Stimulated activated naive CD8-positive, alpha-beta T cell treated with anti-CD3 and anti-CD28 coated beads, Interleukin-15, Interleukin-2, amounts not matched to agents 100 ng/mL and 50 ng/mL, for 24 hours (primary cell): ENCODE data around the gene AMOTL1.
"Not testable (repeated sequence)": the region's sequence is repeated elsewhere in the genome, so short reads cannot be mapped to it uniquely, and the experiment has no call there.

ENCODE experiments used
- H3K27ac Mint-ChIP-seq: one replicate; pipeline ENCODE4 v1.8.0; 2021; ENCODE audit warnings: mild to moderate bottlenecking, mixed read lengths
- H3K27me3 Mint-ChIP-seq: one replicate; pipeline ENCODE4 v1.8.0; 2021; ENCODE audit warnings: mixed read lengths
- H3K36me3 Mint-ChIP-seq: one replicate; pipeline ENCODE4 v1.8.0; 2021; ENCODE audit warnings: low read depth, mixed read lengths
- H3K4me1 Mint-ChIP-seq: one replicate; pipeline ENCODE4 v1.8.0; 2021; ENCODE audit warnings: low read depth, mixed read lengths
- H3K4me3 Mint-ChIP-seq: one replicate; pipeline ENCODE4 v1.8.0; 2021; ENCODE audit warnings: mild to moderate bottlenecking, mixed read lengths
- H3K9me3 Mint-ChIP-seq: one replicate; pipeline ENCODE4 v1.8.0; 2021; ENCODE audit warnings: mixed read lengths

AMOTL1 gene

GRCh38 chr11:94790197-94790596 lies 22.0 kb downstream of the AMOTL1 start:
- Mint-ChIP-seq H3K9me3 (no peaks in the 10 kb centered on the region), H3K27me3 (no peaks in the 10 kb centered on the region), H3K4me1 (no peaks in the 10 kb centered on the region), H3K27ac (no peak overlapping the region), H3K4me3 (no peak overlapping the region), H3K36me3 (no peaks in the 10 kb centered on the region)

- H3K9me3 Mint-ChIP-seq = no peaks in the 10 kb centered on the region
- no peaks in the 10 kb centered on the region for H3K36me3 Mint-ChIP-seq
- no peaks in the 10 kb centered on the region for H3K4me1 Mint-ChIP-seq
- H3K27me3 Mint-ChIP-seq = no peaks in the 10 kb centered on the region
- H3K4me3 Mint-ChIP-seq = no peak overlapping the region
- H3K27ac Mint-ChIP-seq = no peak overlapping the region
These were observed 22.6 kb downstream of the AMOTL1 start for GRCh38 chr11:94790661-94791180.

DNA sequence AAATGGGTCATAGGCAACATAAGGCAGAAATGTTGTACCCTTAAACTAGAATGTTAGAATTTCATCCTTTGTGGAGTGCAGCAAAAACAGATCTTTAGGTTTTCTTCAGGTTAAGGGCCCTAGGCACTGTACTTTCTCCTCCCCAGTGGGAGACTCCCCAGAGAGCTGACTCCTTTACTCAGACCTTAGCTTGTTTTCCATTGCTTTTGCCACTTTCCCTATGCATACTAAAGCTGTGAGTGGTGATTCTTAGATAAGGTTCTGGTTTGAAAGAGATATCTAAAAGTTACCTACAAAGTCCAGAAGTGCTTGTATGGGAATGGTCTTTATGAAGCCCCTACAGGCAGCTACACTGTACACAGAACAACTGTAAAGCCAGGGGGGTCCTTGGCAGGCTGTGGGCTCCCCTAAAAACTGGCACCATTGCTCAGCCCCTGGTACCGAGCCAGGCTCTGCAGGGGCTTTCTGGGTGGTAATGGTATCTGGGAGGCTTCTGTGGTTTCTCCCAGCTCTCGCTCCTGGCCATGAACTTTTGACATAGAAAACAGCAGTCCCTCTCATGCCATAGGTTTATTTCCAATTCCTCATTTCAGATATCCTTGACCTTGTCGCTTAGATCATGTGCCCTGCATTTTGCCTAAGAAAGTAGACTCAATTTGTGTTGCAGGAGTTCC lies 23.2 kb downstream of the AMOTL1 start:
- Mint-ChIP-seq H3K27me3 (no peaks in the 10 kb centered on the region), H3K4me3 (no peak overlapping the region), H3K4me1 (no peaks in the 10 kb centered on the region), H3K36me3 (no peaks in the 10 kb centered on the region), H3K27ac (no peak overlapping the region), H3K9me3 (no peaks in the 10 kb centered on the region)

GRCh38 chr11:94791942-94792341 lies 23.8 kb downstream of the AMOTL1 start:
- H3K36me3 Mint-ChIP-seq, H3K27me3 Mint-ChIP-seq, H3K27ac Mint-ChIP-seq, H3K4me3 Mint-ChIP-seq, H3K4me1 Mint-ChIP-seq, H3K9me3 Mint-ChIP-seq: not testable (repeated sequence)

DNA sequence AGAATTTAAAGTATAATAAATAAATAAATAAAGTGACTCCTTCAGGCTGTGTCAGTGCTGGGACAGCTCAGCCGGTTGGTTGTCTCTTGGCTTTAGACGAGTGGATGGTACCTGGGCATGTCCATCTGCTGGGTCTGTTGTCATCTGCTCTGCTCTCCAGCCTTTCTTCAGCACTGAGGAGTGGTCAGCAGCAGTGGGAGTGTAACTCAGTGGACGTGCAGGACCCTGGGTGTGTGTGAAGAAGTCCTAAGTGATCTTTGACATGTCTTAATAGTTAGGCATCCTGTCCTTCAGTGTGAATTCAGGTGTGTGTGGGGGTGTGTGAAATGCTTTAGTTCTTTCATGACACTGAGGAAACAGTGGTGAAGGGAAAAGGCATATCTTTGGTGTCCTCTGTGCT lies 24.3 kb downstream of the AMOTL1 start:
- no peak overlapping the region for H3K27ac Mint-ChIP-seq

DNA sequence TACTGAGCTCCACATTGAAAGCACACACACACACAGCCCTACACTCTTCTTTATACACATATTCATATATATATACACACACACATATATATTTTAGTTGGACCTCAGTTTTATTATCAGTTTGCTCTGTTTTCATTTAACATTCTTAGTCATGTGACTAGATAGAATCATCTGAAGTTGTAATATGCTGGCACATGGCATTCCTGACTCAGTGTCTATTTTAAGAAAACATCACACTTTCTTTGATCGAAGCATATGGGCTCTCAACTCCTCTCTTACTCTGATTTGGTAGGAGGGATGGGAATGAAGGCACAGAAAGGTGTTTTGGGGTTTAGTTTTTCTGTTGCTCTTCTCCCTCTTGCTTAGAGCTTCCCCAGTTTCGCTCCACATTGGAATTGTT lies 24.8 kb downstream of the AMOTL1 start:
- Mint-ChIP-seq H3K27me3 (no peaks in the 10 kb centered on the region), H3K4me1 (no peaks in the 10 kb centered on the region), H3K4me3 (no peak overlapping the region), H3K9me3 (no peaks in the 10 kb centered on the region), H3K36me3 (no peaks in the 10 kb centered on the region), H3K27ac (no peak overlapping the region)

More for the DNA sequence above, 24.3 kb downstream of the AMOTL1 start:
- no peaks in the 10 kb centered on the region for H3K27me3 Mint-ChIP-seq
- no peak overlapping the region for H3K4me3 Mint-ChIP-seq
- no peaks in the 10 kb centered on the region for H3K36me3 Mint-ChIP-seq
- no peaks in the 10 kb centered on the region for H3K9me3 Mint-ChIP-seq
- no peaks in the 10 kb centered on the region for H3K4me1 Mint-ChIP-seq

DNA sequence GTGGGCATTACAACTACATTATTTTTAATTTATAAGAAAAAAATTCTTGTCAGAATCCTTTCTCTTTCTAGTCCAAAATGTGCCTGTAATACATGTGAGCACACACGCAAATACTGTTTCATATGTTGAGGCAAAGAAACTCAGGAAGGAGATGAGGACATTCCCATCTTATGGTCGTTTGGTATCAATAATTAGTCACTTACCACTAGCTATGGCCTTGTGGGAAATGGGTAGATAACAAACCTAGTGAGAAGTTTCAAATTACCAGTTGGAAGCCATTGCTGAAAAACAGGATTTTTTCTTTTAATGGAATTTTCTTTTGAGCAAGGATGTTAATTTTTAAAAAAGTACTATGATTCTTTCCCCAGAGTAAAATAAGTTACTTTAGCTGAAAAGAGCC lies 25.7 kb downstream of the AMOTL1 start:
- Mint-ChIP-seq H3K27ac (no peak overlapping the region), H3K36me3 (no peaks in the 10 kb centered on the region), H3K4me3 (no peak overlapping the region), H3K9me3 (no peaks in the 10 kb centered on the region), H3K27me3 (no peaks in the 10 kb centered on the region), H3K4me1 (no peaks in the 10 kb centered on the region)

DNA sequence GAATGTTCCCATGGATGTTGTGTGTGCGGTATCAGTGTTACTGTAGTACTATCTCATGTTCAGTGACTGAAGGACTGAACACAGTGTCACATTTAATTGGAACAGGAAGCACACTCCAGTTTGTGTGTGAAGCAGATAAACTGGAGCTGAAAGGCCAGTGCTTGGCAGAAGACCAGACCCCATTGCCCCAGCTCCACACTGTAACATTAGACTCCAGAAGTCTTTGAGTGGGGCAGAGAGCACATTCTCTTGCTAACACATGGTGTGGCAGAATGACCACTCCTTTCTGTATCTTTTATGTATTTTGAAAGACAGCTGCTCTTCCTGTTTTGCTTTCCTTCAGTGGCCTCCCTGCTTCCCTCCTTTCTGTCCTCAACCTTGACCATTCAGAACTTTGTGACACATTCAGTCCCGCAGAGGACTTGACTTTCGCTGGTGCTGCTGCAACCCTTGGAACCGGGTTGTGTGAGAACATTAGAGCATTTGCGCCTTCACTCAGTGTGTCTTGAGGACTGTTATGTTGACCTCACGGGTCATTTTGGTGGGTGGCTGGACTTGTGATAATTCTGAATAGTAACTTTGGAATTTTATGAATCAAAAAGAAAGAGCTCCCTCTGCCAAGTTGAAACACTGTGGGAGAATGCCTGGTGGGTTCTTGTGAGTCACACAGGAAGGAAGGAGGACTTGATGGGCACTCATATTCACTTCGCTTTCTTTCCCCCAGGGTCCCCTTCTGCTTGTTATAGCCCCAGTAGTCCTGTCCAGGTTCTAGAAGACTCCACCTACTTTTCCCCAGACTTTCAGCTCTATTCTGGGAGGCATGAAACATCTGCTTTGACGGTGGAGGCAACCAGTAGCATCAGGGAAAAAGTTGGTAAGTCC lies 26.4 kb downstream of the AMOTL1 start:
- H3K27me3 Mint-ChIP-seq = no peaks in the 10 kb centered on the region
- no peaks in the 10 kb centered on the region for H3K9me3 Mint-ChIP-seq
- no peak overlapping the region for H3K4me3 Mint-ChIP-seq
- no peaks in the 10 kb centered on the region for H3K4me1 Mint-ChIP-seq
- no peaks in the 10 kb centered on the region for H3K36me3 Mint-ChIP-seq
- no peak overlapping the region for H3K27ac Mint-ChIP-seq

- no peaks in the 10 kb centered on the region for H3K27me3 Mint-ChIP-seq
- no peak overlapping the region for H3K4me3 Mint-ChIP-seq
- no peaks in the 10 kb centered on the region for H3K36me3 Mint-ChIP-seq
- no peaks in the 10 kb centered on the region for H3K9me3 Mint-ChIP-seq
- no peak overlapping the region for H3K27ac Mint-ChIP-seq
- no peaks in the 10 kb centered on the region for H3K4me1 Mint-ChIP-seq
These were observed 27.5 kb downstream of the AMOTL1 start for GRCh38 chr11:94795476-94796189.

DNA sequence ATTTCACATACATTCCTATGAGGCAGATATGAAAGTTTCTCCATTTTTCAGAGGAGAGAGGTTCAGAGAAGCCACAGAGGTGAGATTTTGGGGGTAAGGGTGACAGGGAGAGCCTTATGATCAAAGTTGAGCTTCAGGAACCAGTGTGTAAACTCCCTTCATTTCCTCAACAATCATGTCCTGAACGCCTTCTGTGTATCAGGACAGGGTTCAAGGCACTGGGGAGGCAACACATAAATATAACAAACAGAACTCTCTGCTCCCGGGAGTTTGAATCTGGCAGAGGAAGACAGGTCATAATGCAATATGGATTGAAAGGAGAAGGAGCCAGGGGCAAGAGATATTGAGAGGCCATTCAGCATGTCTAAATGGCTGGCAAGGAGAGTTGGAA lies 28.0 kb downstream of the AMOTL1 start:
- Mint-ChIP-seq H3K27me3 (no peaks in the 10 kb centered on the region), H3K36me3 (no peaks in the 10 kb centered on the region), H3K4me1 (no peaks in the 10 kb centered on the region), H3K27ac (no peak overlapping the region), H3K9me3 (no peaks in the 10 kb centered on the region), H3K4me3 (no peak overlapping the region)

GRCh38 chr11:94796863-94797262 lies 28.7 kb downstream of the AMOTL1 start:
- H3K27ac Mint-ChIP-seq = no peak overlapping the region
- H3K27me3 Mint-ChIP-seq = no peaks in the 10 kb centered on the region
- H3K36me3 Mint-ChIP-seq = no peaks in the 10 kb centered on the region
- H3K4me1 Mint-ChIP-seq = no peaks in the 10 kb centered on the region
- H3K4me3 Mint-ChIP-seq = no peak overlapping the region
- H3K9me3 Mint-ChIP-seq = no peaks in the 10 kb centered on the region

DNA sequence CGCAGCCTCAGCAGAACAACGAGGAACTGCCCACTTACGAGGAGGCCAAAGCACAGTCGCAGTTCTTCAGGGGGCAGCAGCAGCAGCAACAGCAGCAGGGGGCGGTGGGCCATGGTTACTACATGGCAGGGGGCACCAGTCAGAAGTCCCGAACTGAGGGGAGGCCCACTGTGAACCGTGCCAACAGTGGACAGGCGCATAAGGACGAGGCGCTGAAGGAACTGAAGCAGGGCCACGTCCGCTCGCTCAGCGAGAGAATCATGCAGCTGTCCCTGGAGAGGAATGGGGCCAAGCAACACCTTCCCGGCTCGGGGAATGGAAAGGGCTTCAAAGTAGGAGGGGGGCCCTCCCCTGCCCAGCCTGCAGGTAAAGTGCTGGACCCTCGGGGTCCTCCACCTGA lies 31.6 kb downstream of the AMOTL1 start:
- Mint-ChIP-seq H3K9me3 (no peaks in the 10 kb centered on the region), H3K27me3 (no peaks in the 10 kb centered on the region), H3K4me1 (no peaks in the 10 kb centered on the region), H3K27ac (no peak overlapping the region), H3K4me3 (no peak overlapping the region), H3K36me3 (no peaks in the 10 kb centered on the region)

DNA sequence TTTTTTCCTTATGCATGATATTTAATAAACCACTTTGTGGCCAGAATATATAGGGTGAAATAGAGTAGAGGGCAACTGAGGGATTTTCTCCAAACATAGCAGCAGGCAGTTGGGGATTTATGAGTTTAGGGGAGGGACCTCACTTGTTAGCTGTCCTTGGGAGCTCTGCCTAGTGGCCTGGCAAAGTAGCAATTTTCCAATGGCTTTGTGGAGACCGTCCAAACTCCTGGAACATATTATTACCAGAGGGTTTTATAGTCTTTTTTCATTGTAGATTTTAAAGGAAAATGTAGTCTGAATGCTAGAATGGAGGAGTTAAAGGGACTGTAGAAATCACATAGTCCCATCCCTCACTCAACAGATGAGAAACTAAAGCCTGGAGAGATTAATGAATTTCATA lies 32.3 kb downstream of the AMOTL1 start:
- Mint-ChIP-seq H3K27ac (no peak overlapping the region), H3K9me3 (no peaks in the 10 kb centered on the region), H3K4me1 (no peaks in the 10 kb centered on the region), H3K27me3 (no peaks in the 10 kb centered on the region), H3K36me3 (no peaks in the 10 kb centered on the region), H3K4me3 (no peak overlapping the region)

GRCh38 chr11:94801866-94802460 lies 33.8 kb downstream of the AMOTL1 start:
- Mint-ChIP-seq H3K4me3 (no peak overlapping the region), H3K4me1 (no peaks in the 10 kb centered on the region), H3K27ac (no peak overlapping the region), H3K36me3 (no peaks in the 10 kb centered on the region), H3K9me3 (no peaks in the 10 kb centered on the region), H3K27me3 (no peaks in the 10 kb centered on the region)

- Mint-ChIP-seq H3K9me3 (no peaks in the 10 kb centered on the region), H3K27ac (no peak overlapping the region), H3K4me1 (no peaks in the 10 kb centered on the region)
These were observed 34.3 kb downstream of the AMOTL1 start for GRCh38 chr11:94802501-94802900.

More at GRCh38 chr11:94802501-94802900, 34.3 kb downstream of the AMOTL1 start:
- Mint-ChIP-seq H3K27me3 (no peaks in the 10 kb centered on the region), H3K36me3 (no peaks in the 10 kb centered on the region), H3K4me3 (no peak overlapping the region)
